Measurements from ENCODE around the gene CYTH1.

- TF ChIP-seq POLR2A (IDR thresholded peaks at IDR 0.05) (no peak), CTCF (IDR thresholded peaks at IDR 0.05) (no peak)
These were observed 36.2 kb upstream of the CYTH1 start for GRCh38 chr17:78818152-78818846.
